Adrenal gland (tissue), 5 donors: ENCODE data around the gene KCNJ15.

ENCODE experiments used
- POLR2A ChIP-seq, 2 donors: fragments of 450-650 bp; IDR thresholded peaks; one replicate each; pipeline ENCODE4 v1.6.1; 2017; ENCODE audit warnings: antibody characterized with exemption in 2 of 2, mild to moderate bottlenecking in 2 of 2, moderate library complexity in 1 of 2
- TF ChIP-seq, protein P1 (sequence below), 6 experiments: fragments of 450-650 bp in 4 of 6; fragments of 200-600 bp in 2 of 6; sonication (generic) in 1 of 6; IDR thresholded peaks; 1 replicate in 5 of 6; 2 replicates in 1 of 6; pipeline versions ENCODE4 v1.5.1 to v1.8.0; 2016 to 2021; ENCODE audit warnings: antibody characterized with exemption in 6 of 6, mild to moderate bottlenecking in 2 of 6, moderate library complexity in 1 of 6
- donor health status: DM: no; HTN: no; CAD: no.

DNA sequence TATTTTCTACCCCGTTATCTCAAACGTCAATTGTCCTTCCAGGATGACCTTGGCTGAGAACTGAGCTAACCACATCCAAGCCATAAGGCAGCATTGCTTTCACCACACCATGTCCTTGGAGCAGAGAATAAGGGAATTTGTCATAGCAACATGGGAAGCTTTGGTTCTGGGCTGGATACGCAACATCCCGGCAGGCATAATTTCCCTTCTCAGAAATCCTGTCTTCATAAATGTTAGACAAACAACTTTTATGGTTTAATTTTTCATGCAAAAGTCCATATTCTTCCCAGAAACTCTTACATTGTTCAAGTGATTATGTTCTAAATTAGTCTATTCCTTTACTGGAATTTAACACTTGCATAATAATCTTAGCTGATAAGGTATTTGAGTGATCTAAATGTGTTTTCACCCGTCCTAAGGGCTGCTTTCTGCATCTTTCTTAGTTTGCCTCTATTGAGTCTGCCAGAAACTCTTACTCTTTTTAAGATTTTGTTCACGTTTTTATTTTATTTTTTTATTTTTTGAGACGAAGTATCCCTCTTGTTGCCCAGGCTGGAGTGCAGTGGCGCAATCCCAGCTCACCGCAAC is 51.8 kb downstream of the KCNJ15 start:
- TF ChIP-seq, protein P1, sequence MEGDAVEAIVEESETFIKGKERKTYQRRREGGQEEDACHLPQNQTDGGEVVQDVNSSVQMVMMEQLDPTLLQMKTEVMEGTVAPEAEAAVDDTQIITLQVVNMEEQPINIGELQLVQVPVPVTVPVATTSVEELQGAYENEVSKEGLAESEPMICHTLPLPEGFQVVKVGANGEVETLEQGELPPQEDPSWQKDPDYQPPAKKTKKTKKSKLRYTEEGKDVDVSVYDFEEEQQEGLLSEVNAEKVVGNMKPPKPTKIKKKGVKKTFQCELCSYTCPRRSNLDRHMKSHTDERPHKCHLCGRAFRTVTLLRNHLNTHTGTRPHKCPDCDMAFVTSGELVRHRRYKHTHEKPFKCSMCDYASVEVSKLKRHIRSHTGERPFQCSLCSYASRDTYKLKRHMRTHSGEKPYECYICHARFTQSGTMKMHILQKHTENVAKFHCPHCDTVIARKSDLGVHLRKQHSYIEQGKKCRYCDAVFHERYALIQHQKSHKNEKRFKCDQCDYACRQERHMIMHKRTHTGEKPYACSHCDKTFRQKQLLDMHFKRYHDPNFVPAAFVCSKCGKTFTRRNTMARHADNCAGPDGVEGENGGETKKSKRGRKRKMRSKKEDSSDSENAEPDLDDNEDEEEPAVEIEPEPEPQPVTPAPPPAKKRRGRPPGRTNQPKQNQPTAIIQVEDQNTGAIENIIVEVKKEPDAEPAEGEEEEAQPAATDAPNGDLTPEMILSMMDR (IDR thresholded peaks at IDR 0.05), result no peak
- no peak for TF ChIP-seq POLR2A (IDR thresholded peaks at IDR 0.05)
